PC-9 (cell line): ENCODE measurements around the gene ALDH4A1. TPM values are rescaled to one million over a fixed set of nuclear protein-coding genes. Genes with fewer than 3 reads are reported as not detected.
"Not testable (repeated sequence)": the region's sequence is repeated elsewhere in the genome, so short reads cannot be mapped to it uniquely, and the experiment has no call there.

Experiments
- BruUV-seq: library from RNA; stranded (reverse); fragments of 400-500 nt; replicated peaks from 2 replicates; lab custom pipeline; 2021; lab: Mats Ljungman, UMichigan
- CTCF ChIA-PET: fragments of 300-600 bp; sonication (Branson Sonifier 250); formaldehyde crosslinking; loops from one replicate; lab custom pipeline; 2022; ENCODE audit warnings: antibody characterized with exemption; lab: Charles Lee
- POLR2A ChIA-PET: fragments of 300-600 bp; sonication (Branson Sonifier 250); formaldehyde crosslinking; loops from one replicate; lab custom pipeline; 2022; ENCODE audit warnings: antibody characterized with exemption; ENCODE audit not compliant: unreplicated experiment; lab: Charles Lee
- DNase-seq, 2 experiments: peaks; one replicate each; pipeline versions ENCODE4 v3.0.0 to v3.0.0-alpha.2; 2015 to 2022; ENCODE audit warnings: mixed read lengths in 1 of 2
- H2AFZ ChIP-seq: fragments of 200-600 bp; sonication (generic); 2 replicates; pipeline ENCODE4 v1.8.1; 2017; ENCODE audit warnings: antibody characterized with exemption
- H3F3A ChIP-seq: fragments of 200-600 bp; sonication (generic); 2 replicates; pipeline ENCODE4 v1.8.1; 2017; ENCODE audit warnings: antibody characterized with exemption, mild to moderate bottlenecking, low read depth; ENCODE audit not compliant: insufficient read depth
- H3K27ac ChIP-seq: fragments of 200-600 bp; sonication (generic); 2 replicates; pipeline ENCODE4 v1.6.1; 2016; ENCODE audit warnings: mixed run types
- H3K27me3 ChIP-seq: fragments of 200-600 bp; sonication (generic); 2 replicates; pipeline ENCODE4 v1.6.1; 2016; ENCODE audit warnings: low read depth, mixed run types; ENCODE audit not compliant: insufficient read depth
- H3K36me3 ChIP-seq: fragments of 200-600 bp; sonication (generic); 2 replicates; pipeline ENCODE4 v1.6.1; 2016; ENCODE audit warnings: low read depth, mixed run types
- H3K4me1 ChIP-seq: fragments of 200-600 bp; sonication (generic); replicated peaks from 2 replicates; pipeline ENCODE4 v1.6.1; 2016; ENCODE audit warnings: mixed run types; ENCODE audit not compliant: insufficient read depth
- H3K4me2 ChIP-seq: fragments of 200-600 bp; sonication (generic); 2 replicates; pipeline ENCODE4 v1.6.1; 2017; ENCODE audit warnings: mixed run types
- H3K4me3 ChIP-seq: fragments of 200-600 bp; sonication (generic); 2 replicates; pipeline ENCODE4 v1.6.1; 2016; ENCODE audit warnings: mixed run types
- H3K79me2 ChIP-seq: fragments of 200-600 bp; sonication (generic); 2 replicates; pipeline ENCODE4 v1.6.1; 2017; ENCODE audit warnings: low read depth, mixed run types
- H3K9me2 ChIP-seq: fragments of 200-600 bp; sonication (generic); 2 replicates; pipeline ENCODE4 v1.8.1; 2017; ENCODE audit warnings: mild to moderate bottlenecking; ENCODE audit not compliant: insufficient read depth
- H3K9me3 ChIP-seq: fragments of 200-600 bp; sonication (generic); 2 replicates; pipeline ENCODE4 v1.8.1; 2016; ENCODE audit warnings: low read depth; ENCODE audit not compliant: insufficient read depth
- H4K20me1 ChIP-seq: fragments of 200-600 bp; sonication (generic); 2 replicates; pipeline ENCODE4 v1.8.1; 2017; ENCODE audit not compliant: insufficient read depth
- CTCF ChIP-seq: fragments of 200-600 bp; sonication (generic); conservative IDR thresholded peaks from 2 replicates; pipeline ENCODE4 v1.6.1; 2017; ENCODE audit warnings: mixed run types, antibody characterized with exemption, mild to moderate bottlenecking, moderate library complexity
- EZH2 ChIP-seq: fragments of 200-600 bp; sonication (generic); IDR thresholded peaks from 2 replicates; pipeline ENCODE4 v1.8.0; 2017; ENCODE audit warnings: antibody characterized with exemption, low read depth
- intact Hi-C: fragments of 100-400 bp; cut with micrococcal nuclease; formaldehyde crosslinking; loops from one replicate; pipeline ENCODE4 v1.10.0; 2022; ENCODE audit not compliant: unreplicated experiment
- total RNA-seq: library from RNA; stranded (reverse); gene quantifications from 2 replicates; pipeline ENCODE4 v1.2.3, GENCODE V29; 2021

ALDH4A1 gene
- total RNA-seq, 1 experiment from 2014 or later, result 15.0 TPM

- POLR2A ChIA-PET, result no interaction called here
- Histone ChIP-seq H3K27ac (no peak overlapping the region), H3K9me2 (no peaks in the 10 kb centered on the region), H2AFZ (no peak overlapping the region), H3K79me2 (no peaks in the 10 kb centered on the region), H3K4me2 (no peak overlapping the region), H3K4me1 (peaks cover 10% of the 10 kb centered on the region), H3K36me3 (no peaks in the 10 kb centered on the region), H3K4me3 (no peak overlapping the region), H3F3A (peaks cover 7% of the 10 kb centered on the region), H3K27me3 (no peaks in the 10 kb centered on the region), H3K9me3 (no peaks in the 10 kb centered on the region), H4K20me1 (no peaks in the 10 kb centered on the region)
- no TSS peak for BruUV-seq
- DNase-seq, result no peak
- CTCF ChIA-PET, result no interaction called here
- intact Hi-C loops, result no loop called here
- TF ChIP-seq EZH2 (no peak), CTCF (no peak)
Measured at GRCh38 chr1:18898567-18898966, 3.8 kb downstream of the ALDH4A1 start.

DNA sequence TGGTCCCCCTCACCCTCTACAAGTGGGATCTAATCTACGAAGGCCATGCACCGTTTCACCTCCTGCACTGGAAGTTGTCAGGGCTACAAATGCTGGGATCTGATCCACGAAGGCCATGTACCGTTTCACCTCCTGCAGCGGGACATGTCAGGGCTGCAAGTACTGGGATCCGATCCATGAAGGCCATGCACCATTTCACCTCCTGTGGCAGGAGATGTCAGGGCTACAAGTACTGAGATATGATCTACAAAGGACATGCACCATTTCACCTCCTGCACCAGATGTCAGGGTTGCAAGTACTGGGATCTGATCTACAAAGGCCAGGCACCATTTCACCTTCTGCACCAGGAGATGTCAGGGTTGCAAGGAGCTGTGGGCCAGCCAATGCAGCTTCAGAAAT lies 7.0 kb downstream of the ALDH4A1 start:
- TF ChIP-seq EZH2 (no peak), CTCF (no peak)
- DNase-seq, result no peak
- H3K9me3 ChIP-seq, result no peaks in the 10 kb centered on the region
- POLR2A ChIA-PET, result no interaction called here
- no peaks in the 10 kb centered on the region for H3K27me3 ChIP-seq
- intact Hi-C loops, result no loop called here
- H3K79me2 ChIP-seq, result no peaks in the 10 kb centered on the region
- H3K4me3 ChIP-seq, result no peak overlapping the region
- no peaks in the 10 kb centered on the region for H3F3A ChIP-seq
- BruUV-seq, result no TSS peak
- H2AFZ ChIP-seq, result no peak overlapping the region
- no peaks in the 10 kb centered on the region for H3K4me1 ChIP-seq
- CTCF ChIA-PET, result no interaction called here
- H3K9me2 ChIP-seq, result no peaks in the 10 kb centered on the region
- no peak overlapping the region for H3K27ac ChIP-seq
- H3K4me2 ChIP-seq, result no peak overlapping the region
- no peaks in the 10 kb centered on the region for H3K36me3 ChIP-seq
- no peaks in the 10 kb centered on the region for H4K20me1 ChIP-seq

DNA sequence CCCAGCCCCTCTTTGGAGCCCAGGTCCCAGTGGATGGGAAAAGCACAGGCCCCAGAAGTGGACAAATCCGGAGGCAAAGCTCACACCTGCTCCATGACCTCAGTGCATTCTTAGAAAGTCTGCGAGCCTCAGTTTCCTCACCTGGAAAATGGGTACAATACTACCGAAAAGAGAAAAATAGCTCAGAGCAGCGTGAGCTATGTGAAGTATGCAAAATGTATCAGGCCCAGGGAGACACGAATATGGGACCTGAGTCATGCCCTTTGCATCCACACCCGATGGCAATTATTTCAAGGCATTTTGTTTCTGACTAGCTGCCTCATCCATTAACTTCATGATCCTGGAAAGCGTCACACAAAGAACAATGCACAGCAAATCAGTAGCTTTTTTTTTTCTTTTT lies 9.2 kb downstream of the ALDH4A1 start:
- Histone ChIP-seq H3K4me3 (no peak overlapping the region), H4K20me1 (no peaks in the 10 kb centered on the region), H3K9me3 (no peaks in the 10 kb centered on the region), H3K4me2 (no peak overlapping the region), H3K79me2 (no peaks in the 10 kb centered on the region), H3K27ac (no peak overlapping the region), H3K36me3 (no peaks in the 10 kb centered on the region), H3F3A (no peaks in the 10 kb centered on the region), H2AFZ (no peak overlapping the region), H3K27me3 (no peaks in the 10 kb centered on the region), H3K9me2 (no peaks in the 10 kb centered on the region), H3K4me1 (no peaks in the 10 kb centered on the region)
- no TSS peak for BruUV-seq
- ChIA-PET POLR2A (no interaction called here), CTCF (interaction anchor here (0.6 kb wide), 1 partner anchor 1281 kb away, joined by 3 read pairs; no protein-coding TSS in a partner anchor)
- no peak for DNase-seq
- intact Hi-C loops, result no loop called here
- TF ChIP-seq EZH2 (no peak), CTCF (no peak)

- intact Hi-C loops, H2AFZ ChIP-seq, H3K79me2 ChIP-seq, H3K27me3 ChIP-seq, H3K4me1 ChIP-seq, POLR2A ChIA-PET, CTCF ChIA-PET, H3K9me2 ChIP-seq, H3F3A ChIP-seq, H3K27ac ChIP-seq, BruUV-seq, H3K36me3 ChIP-seq, H3K9me3 ChIP-seq, H3K4me2 ChIP-seq, H3K4me3 ChIP-seq, DNase-seq, H4K20me1 ChIP-seq: not testable (repeated sequence)
Measured at GRCh38 chr1:18891858-18892257, 10.5 kb downstream of the ALDH4A1 start.
